Tibial nerve (tissue), 4 donors: ENCODE data around the gene SLC39A10.

Source experiments
- EP300 ChIP-seq, 2 donors: sonication (generic); formaldehyde crosslinking; IDR thresholded peaks; one replicate each; pipeline ENCODE4 v1.6.1; 2017; ENCODE audit warnings: antibody characterized with exemption in 2 of 2, mild to moderate bottlenecking in 1 of 2
- POLR2A ChIP-seq, 2 donors: fragments of 450-650 bp; IDR thresholded peaks; one replicate each; pipeline ENCODE4 v1.6.1; 2017; ENCODE audit warnings: antibody characterized with exemption in 2 of 2, mild to moderate bottlenecking in 2 of 2, moderate library complexity in 2 of 2
- TF ChIP-seq, protein P1 (sequence below), 5 experiments: fragments of 200-600 bp in 3 of 5; fragments of 450-650 bp in 2 of 5; sonication (generic) in 3 of 5; IDR thresholded peaks; one replicate each; pipeline ENCODE4 v1.5.1; 2016 to 2019; ENCODE audit warnings: antibody characterized with exemption in 5 of 5, mild to moderate bottlenecking in 3 of 5, moderate library complexity in 2 of 5

DNA sequence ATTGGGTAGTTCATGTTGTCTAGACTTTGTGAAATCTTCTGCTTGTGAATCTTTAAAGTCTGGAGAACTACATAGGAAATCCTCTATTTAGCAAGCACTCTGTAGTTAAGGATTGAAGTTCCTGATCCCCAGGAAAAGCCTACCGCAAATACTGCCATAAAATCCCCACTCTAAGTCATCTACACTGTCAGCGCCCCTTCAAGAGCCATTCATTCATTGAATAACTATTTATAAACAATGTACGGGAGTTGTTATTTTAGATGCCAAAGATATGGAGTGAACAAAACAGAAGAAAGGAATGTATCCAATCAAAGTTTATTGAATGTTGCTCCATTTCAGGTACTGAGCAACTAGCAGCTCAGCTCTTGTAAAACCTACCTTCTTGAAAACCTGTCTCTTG, 36.5 kb upstream of the SLC39A10 start:
- TF ChIP-seq, protein P1, sequence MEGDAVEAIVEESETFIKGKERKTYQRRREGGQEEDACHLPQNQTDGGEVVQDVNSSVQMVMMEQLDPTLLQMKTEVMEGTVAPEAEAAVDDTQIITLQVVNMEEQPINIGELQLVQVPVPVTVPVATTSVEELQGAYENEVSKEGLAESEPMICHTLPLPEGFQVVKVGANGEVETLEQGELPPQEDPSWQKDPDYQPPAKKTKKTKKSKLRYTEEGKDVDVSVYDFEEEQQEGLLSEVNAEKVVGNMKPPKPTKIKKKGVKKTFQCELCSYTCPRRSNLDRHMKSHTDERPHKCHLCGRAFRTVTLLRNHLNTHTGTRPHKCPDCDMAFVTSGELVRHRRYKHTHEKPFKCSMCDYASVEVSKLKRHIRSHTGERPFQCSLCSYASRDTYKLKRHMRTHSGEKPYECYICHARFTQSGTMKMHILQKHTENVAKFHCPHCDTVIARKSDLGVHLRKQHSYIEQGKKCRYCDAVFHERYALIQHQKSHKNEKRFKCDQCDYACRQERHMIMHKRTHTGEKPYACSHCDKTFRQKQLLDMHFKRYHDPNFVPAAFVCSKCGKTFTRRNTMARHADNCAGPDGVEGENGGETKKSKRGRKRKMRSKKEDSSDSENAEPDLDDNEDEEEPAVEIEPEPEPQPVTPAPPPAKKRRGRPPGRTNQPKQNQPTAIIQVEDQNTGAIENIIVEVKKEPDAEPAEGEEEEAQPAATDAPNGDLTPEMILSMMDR (IDR thresholded peaks at IDR 0.05): no peak
- TF ChIP-seq EP300 (IDR thresholded peaks at IDR 0.05) (no peak), POLR2A (IDR thresholded peaks at IDR 0.05) (no peak)
